GM12878 (cell line): Measurements from ENCODE around the gene EXO1. TPM values are rescaled to one million over a fixed set of nuclear protein-coding genes. Genes with fewer than 3 reads are reported as not detected.

Experiments
- ATAC-seq: fragments of 200-7000 bp; cut with Tn5 transposase; 3 replicates; pipeline ENCODE4 v1.9.1; 2020; ENCODE audit warnings: mild to moderate bottlenecking, moderate library complexity
- BruUV-seq: library from RNA; stranded (reverse); fragments of 400-500 nt; replicated peaks from 2 replicates; lab custom pipeline; 2021; lab: Mats Ljungman, UMichigan
- CTCF ChIA-PET: fragments of 300-600 bp; sonication (Branson Sonifier 250); formaldehyde crosslinking; extraction: SDS; loops from one replicate; lab custom pipeline; 2021; ENCODE audit warnings: inconsistent platforms; lab: Yijun Ruan, JAX
- POLR2A ChIA-PET: fragments of 350-600 bp; formaldehyde crosslinking; extraction: SDS; loops from one replicate; lab custom pipeline; 2021; ENCODE audit warnings: inconsistent platforms; lab: Charles Lee
- RAD21 ChIA-PET: fragments of 300-600 bp; sonication (Branson Sonifier 250); formaldehyde crosslinking; loops from one replicate; lab custom pipeline; 2023; ENCODE audit warnings: antibody characterized with exemption; ENCODE audit not compliant: unreplicated experiment; lab: Charles Lee
- SMC1A ChIA-PET: fragments of 300-600 bp; sonication (Branson Sonifier 250); formaldehyde crosslinking; loops from one replicate; lab custom pipeline; 2023; ENCODE audit not compliant: unreplicated experiment, uncharacterized antibody; lab: Charles Lee
- DNase-seq: peaks from one replicate; pipeline ENCODE4 v3.0.0-alpha.2; 2011; ENCODE audit warnings: low read depth, low spot score
- FAIRE-seq: peaks from 3 replicates; lab custom pipeline; 2011; peaks lifted over from hg19 to GRCh38; lab: Jason Lieb, UNC
- H2AFZ ChIP-seq: 2 replicates; pipeline ENCODE4 v1.6.0; 2011; ENCODE audit warnings: low read depth, low read length, control low read depth; ENCODE audit not compliant: control insufficient read depth
- H3K27ac ChIP-seq: 2 replicates; pipeline ENCODE4 v1.5.1; 2011; ENCODE audit warnings: control low read depth; ENCODE audit not compliant: control insufficient read depth, insufficient read depth
- H3K27me3 ChIP-seq, 2 experiments: replicated peaks in 1 of 2; 2 replicates each; pipeline versions ENCODE4 v1.6.0 to v1.6.1; 2011; ENCODE audit warnings: low read length in 1 of 2; ENCODE audit not compliant: control insufficient read depth in 2 of 2, insufficient read depth in 2 of 2
- H3K36me3 ChIP-seq, 2 experiments: 2 replicates each; pipeline ENCODE4 v1.5.1; 2011; ENCODE audit warnings: low read length in 1 of 2; ENCODE audit not compliant: control insufficient read depth in 2 of 2, insufficient read depth in 2 of 2
- H3K4me1 ChIP-seq: 2 replicates; pipeline ENCODE4 v1.6.1; 2011; ENCODE audit warnings: mild to moderate bottlenecking, low read length, moderate library complexity, mixed read lengths; ENCODE audit not compliant: control insufficient read depth, insufficient read depth
- H3K4me2 ChIP-seq: 2 replicates; pipeline ENCODE4 v1.6.0; 2011; ENCODE audit warnings: control low read depth; ENCODE audit not compliant: control insufficient read depth, insufficient read depth
- H3K4me3 ChIP-seq: fragments of 200-600 bp; sonication (generic); 2 replicates; pipeline ENCODE4 v1.5.1; 2016
- H3K79me2 ChIP-seq: 2 replicates; pipeline ENCODE4 v1.6.0; 2011; ENCODE audit warnings: low read length; ENCODE audit not compliant: control insufficient read depth, insufficient read depth
- H3K9ac ChIP-seq: 2 replicates; pipeline ENCODE4 v1.8.0; 2011; ENCODE audit warnings: low read length, control low read depth, mixed read lengths; ENCODE audit not compliant: control insufficient read depth, insufficient read depth
- H3K9me3 ChIP-seq: replicated peaks from 3 replicates; pipeline ENCODE4 v1.5.1; 2011; ENCODE audit warnings: mild to moderate bottlenecking, low read length; ENCODE audit not compliant: control insufficient read depth, insufficient read depth
- H4K20me1 ChIP-seq: 2 replicates; pipeline ENCODE4 v1.6.0; 2011; ENCODE audit not compliant: control insufficient read depth, insufficient read depth
- ASH2L ChIP-seq: fragments of 300-600, 200-600 bp; sonication (generic); IDR thresholded peaks from 2 replicates; pipeline ENCODE4 v1.6.1; 2017; ENCODE audit warnings: low read depth, mild to moderate bottlenecking, borderline replicate concordance
- BHLHE40 ChIP-seq, 2 experiments: fragments of 450-650 bp in 1 of 2; IDR thresholded peaks; 2 replicates each; pipeline ENCODE4 v1.6.1; 2011 to 2017; ENCODE audit warnings: low read depth in 2 of 2, borderline replicate concordance in 1 of 2, improper control_type of control experiment in 1 of 2, low read length in 1 of 2, mild to moderate bottlenecking in 1 of 2
- HDAC2 ChIP-seq: fragments of 200-600 bp; sonication (generic); IDR thresholded peaks from 2 replicates; pipeline ENCODE4 v1.6.1; 2017
- LARP7 ChIP-seq: fragments of 450-650 bp; IDR thresholded peaks from 2 replicates; pipeline ENCODE4 v1.6.1; 2017; ENCODE audit warnings: mild to moderate bottlenecking
- MEF2B ChIP-seq: fragments of 450-650 bp; IDR thresholded peaks from 2 replicates; pipeline ENCODE4 v1.6.1; 2018; ENCODE audit warnings: mild to moderate bottlenecking, moderate library complexity; ENCODE audit not compliant: partially characterized antibody, poor library complexity, severe bottlenecking
- MTA2 ChIP-seq: fragments of 450-650 bp; IDR thresholded peaks from 2 replicates; pipeline ENCODE4 v1.6.1; 2016; ENCODE audit warnings: low read depth, mild to moderate bottlenecking, moderate library complexity
- MTA3 ChIP-seq: IDR thresholded peaks from 2 replicates; pipeline ENCODE4 v1.6.1; 2012; ENCODE audit warnings: low read length, inconsistent platforms, borderline replicate concordance
- NFIC ChIP-seq: IDR thresholded peaks from 2 replicates; pipeline ENCODE4 v1.6.1; 2012; ENCODE audit warnings: low read depth, mild to moderate bottlenecking, inconsistent platforms, low read length, moderate library complexity
- RCOR1 ChIP-seq: conservative IDR thresholded peaks from 2 replicates; pipeline ENCODE4 v1.6.1; 2012; ENCODE audit warnings: low read depth, low read length, improper control_type of control experiment
- SRF ChIP-seq, 2 experiments: IDR thresholded peaks; 2 replicates each; pipeline ENCODE4 v1.6.1; 2011; ENCODE audit warnings: low read depth in 2 of 2, low read length in 2 of 2, mild to moderate bottlenecking in 1 of 2, moderate library complexity in 1 of 2
- SUZ12 ChIP-seq: fragments of 200-600 bp; sonication (generic); IDR thresholded peaks from one replicate; pipeline ENCODE4 v1.6.1; 2018; ENCODE audit warnings: antibody characterized with exemption, mild to moderate bottlenecking; ENCODE audit not compliant: unreplicated experiment
- ZBTB11 ChIP-seq: fragments of 450-650 bp; formaldehyde crosslinking; IDR thresholded peaks from 2 replicates; pipeline ENCODE4 v1.5.0; 2022; ENCODE audit warnings: mild to moderate bottlenecking, missing genetic modification characterization
- WGBS: methylation state at CpG from one replicate; pipeline ENCODE4 v1.1.6; 2016; ENCODE audit warnings: low lambda C conversion rate; ENCODE audit not compliant: insufficient replicate concordance, insufficient coverage; ENCODE audit errors: missing lambda C conversion rate; 5-methylcytosine and 5-hydroxymethylcytosine counted together
- in situ Hi-C: fragments of 300-500 bp; cut with MboI; formaldehyde crosslinking; loops from 9 replicates; pipeline ENCODE4 v1.14.3; 2018; ENCODE audit warnings: mixed read lengths
- intact Hi-C: fragments of 100-400 bp; cut with micrococcal nuclease; formaldehyde crosslinking; loops from one replicate; pipeline ENCODE4 v1.14.2; 2022; ENCODE audit not compliant: unreplicated experiment
- polyA plus RNA-seq, 11 experiments: library from polyadenylated mRNA; depleted of rRNA in 4 of 11; unstranded in 6 of 11; stranded (reverse) in 5 of 11; fragments of >200 nt; fragmentation: Nextera tagmentation in 4 of 11; fragmentation: Illumina TruSeq in 1 of 11; extraction: Ambion mirVana in 4 of 11; extraction: Trizol in 1 of 11; gene quantifications; 1 replicate in 1 of 11; 2 replicates in 10 of 11; pipeline versions ENCODE4 v1.2.1 to v1.2.3, GENCODE V29; 2011 to 2016; ENCODE audit warnings: inconsistent platforms in 2 of 11, missing spikeins in 2 of 11, low read depth in 1 of 11
- total RNA-seq, 4 experiments: library from RNA; depleted of rRNA in 3 of 4; stranded (reverse); fragments of >200 nt in 3 of 4; fragmentation: Illumina TruSeq in 1 of 4; extraction: Trizol in 1 of 4; gene quantifications; 2 replicates each; pipeline versions ENCODE4 v1.2.1 to v1.2.3, GENCODE V29; 2013 to 2021

The EXO1 gene
- total and polyA plus RNA-seq, 10 of the 15 experiments (the other 5 are each of a cell fraction or from before 2014, with no cell fraction given), result 8.7 to 43.4 (median 30.6) TPM

GRCh38 chr1:241823925-241824324 is 24.1 kb upstream of the EXO1 start:
- TF ChIP-seq ZBTB11 (peak; percentile 51; the same call in 1 of the 2 replicates), NFIC (no peak), HDAC2 (no peak)
- Histone ChIP-seq H3K9ac (no peak overlapping the region), H3K36me3 (no peaks in the 10 kb centered on the region), H3K9me3 (no peaks in the 10 kb centered on the region), H4K20me1 (no peaks in the 10 kb centered on the region), H3K4me1 (no peaks in the 10 kb centered on the region), H3K4me3 (no peak overlapping the region), H3K4me2 (no peak overlapping the region), H2AFZ (no peak overlapping the region), H3K79me2 (no peaks in the 10 kb centered on the region), H3K27ac (no peak overlapping the region), H3K27me3 (no peaks in the 10 kb centered on the region)
- no peak for FAIRE-seq
- ChIA-PET POLR2A (no interaction called here), RAD21 (interaction anchor here (1.6 to 1.8 kb wide), 2 partner anchors 10 to 13 kb away, joined by 4 to 8 read pairs; no protein-coding TSS in a partner anchor), SMC1A (interaction anchor here (1.4 kb wide), 1 partner anchor 19 kb away, joined by 5 read pairs; no protein-coding TSS in a partner anchor), CTCF (no interaction called here)
- in situ Hi-C loops, result no loop called here
- WGBS, result 31% methylated on average over 1 of the region's 1 CpG
- DNase-seq, result no peak
- intact Hi-C loops, result no loop called here
- ATAC-seq, result no peak
- no TSS peak for BruUV-seq

GRCh38 chr1:241825581-241825980 is 22.4 kb upstream of the EXO1 start:
- no peaks in the 10 kb centered on the region for H3K4me1 ChIP-seq
- no peaks in the 10 kb centered on the region for H4K20me1 ChIP-seq
- ATAC-seq, result no peak
- H3K36me3 ChIP-seq, result no peaks in the 10 kb centered on the region
- no peak overlapping the region for H3K4me3 ChIP-seq
- ChIA-PET RAD21 (interaction anchor here (1.8 kb wide), 1 partner anchor 14 kb away, joined by 8 read pairs; no protein-coding TSS in a partner anchor), CTCF (interaction anchor here (0.6 to 1.0 kb wide), 4 partner anchors 9 to 176 kb away, joined by 3 read pairs; no protein-coding TSS in a partner anchor), SMC1A (no interaction called here), POLR2A (no interaction called here)
- no peak for FAIRE-seq
- H3K79me2 ChIP-seq, result no peaks in the 10 kb centered on the region
- H3K27ac ChIP-seq, result no peak overlapping the region
- H3K27me3 ChIP-seq, result no peaks in the 10 kb centered on the region
- no peak overlapping the region for H3K4me2 ChIP-seq
- in situ Hi-C loops (no loop called here), intact Hi-C loops (no loop called here)
- no peak for DNase-seq
- H2AFZ ChIP-seq, result no peak overlapping the region
- H3K9ac ChIP-seq, result no peak overlapping the region
- BruUV-seq, result no TSS peak
- H3K9me3 ChIP-seq, result no peaks in the 10 kb centered on the region
- TF ChIP-seq SUZ12, result no peak
- TF ChIP-seq MEF2B, result no peak
- TF ChIP-seq BHLHE40 (IDR thresholded peaks at IDR 0.05; ENCODE audit: borderline replicate concordance in 1 of 2, low read depth in 2 of 2, low read length in 1 of 2), result no peak
- no peak for TF ChIP-seq MTA3
- TF ChIP-seq ASH2L, result no peak
- no peak for TF ChIP-seq RCOR1
- no peak for TF ChIP-seq MTA2
- no peak for TF ChIP-seq SRF (IDR thresholded peaks at IDR 0.05; ENCODE audit: low read depth in 2 of 2, low read length in 2 of 2)
- no peak for TF ChIP-seq LARP7
